Effector memory CD4-positive, alpha-beta T cell (primary cell): ENCODE results near the gene BLTP3A.
"Not testable (repeated sequence)": the region's sequence is repeated elsewhere in the genome, so short reads cannot be mapped to it uniquely, and the experiment has no call there.

Experiments
- DNase-seq, 3 donors: peaks; one replicate each; pipeline ENCODE4 v3.0.0-alpha.2; 2020
- H3K27ac ChIP-seq: 2 replicates; pipeline ENCODE4 v1.7.0; 2013; ENCODE audit warnings: mild to moderate bottlenecking, low read length, moderate library complexity; ENCODE audit not compliant: insufficient read depth, poor library complexity, severe bottlenecking
- H3K27me3 ChIP-seq: replicated peaks from 2 replicates; pipeline ENCODE4 v1.7.0; 2013; ENCODE audit warnings: mild to moderate bottlenecking, low read length; ENCODE audit not compliant: insufficient read depth, control insufficient read depth, poor library complexity, severe bottlenecking
- H3K36me3 ChIP-seq: 2 replicates; pipeline ENCODE4 v1.7.0; 2013; ENCODE audit warnings: mild to moderate bottlenecking, low read length, moderate library complexity; ENCODE audit not compliant: control insufficient read depth, insufficient read depth
- H3K4me1 ChIP-seq: 2 replicates; pipeline ENCODE4 v1.7.0; 2013; ENCODE audit warnings: low read length, mild to moderate bottlenecking; ENCODE audit not compliant: control insufficient read depth, insufficient read depth, poor library complexity, severe bottlenecking
- H3K4me3 ChIP-seq: 2 replicates; pipeline ENCODE4 v1.7.0; 2013; ENCODE audit warnings: low read length, low read depth, mild to moderate bottlenecking; ENCODE audit not compliant: insufficient read depth, poor library complexity, severe bottlenecking
- H3K9me3 ChIP-seq: 2 replicates; pipeline ENCODE4 v1.7.0; 2013; ENCODE audit warnings: mild to moderate bottlenecking, low read length, moderate library complexity; ENCODE audit not compliant: control insufficient read depth

The BLTP3A gene

DNA sequence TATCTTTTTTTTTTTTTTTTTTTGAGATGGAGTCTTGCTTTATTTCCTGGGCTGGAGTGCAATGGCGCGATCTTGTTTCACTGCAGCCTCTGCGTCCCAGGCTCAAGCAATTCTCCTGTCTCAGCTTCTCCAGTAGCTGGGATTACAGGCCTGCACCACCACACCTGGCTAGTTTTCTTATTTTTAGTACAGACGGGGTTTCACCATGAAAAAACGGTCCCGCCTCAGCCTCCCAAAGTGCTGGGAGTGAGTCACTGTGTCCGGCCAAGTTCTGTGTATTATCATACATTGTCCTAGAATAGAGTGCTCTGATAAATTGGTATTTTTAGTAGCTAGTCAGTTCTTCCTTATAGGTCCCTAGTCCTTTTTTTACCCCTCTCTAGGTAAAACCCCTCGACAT lies 31.8 kb upstream of the BLTP3A start:
- H3K36me3 ChIP-seq: peaks cover 35% of the 10 kb centered on the region
- H3K27ac ChIP-seq: no peak overlapping the region
- peaks cover 8% of the 10 kb centered on the region for H3K4me1 ChIP-seq
- H3K9me3 ChIP-seq: no peaks in the 10 kb centered on the region
- DNase-seq: no peak
- H3K27me3 ChIP-seq: no peaks in the 10 kb centered on the region
- no peak overlapping the region for H3K4me3 ChIP-seq

- H3K4me3 ChIP-seq, H3K4me1 ChIP-seq, H3K9me3 ChIP-seq, H3K27me3 ChIP-seq, DNase-seq, H3K27ac ChIP-seq: not testable (repeated sequence)
- peaks cover 46% of the 10 kb centered on the region for H3K36me3 ChIP-seq
Measured at GRCh38 chr6:34761681-34762080, 30.2 kb upstream of the BLTP3A start.

GRCh38 chr6:34768148-34768547 lies 23.7 kb upstream of the BLTP3A start:
- Histone ChIP-seq H3K4me1 (no peaks in the 10 kb centered on the region), H3K36me3 (peaks cover 62% of the 10 kb centered on the region)

DNA sequence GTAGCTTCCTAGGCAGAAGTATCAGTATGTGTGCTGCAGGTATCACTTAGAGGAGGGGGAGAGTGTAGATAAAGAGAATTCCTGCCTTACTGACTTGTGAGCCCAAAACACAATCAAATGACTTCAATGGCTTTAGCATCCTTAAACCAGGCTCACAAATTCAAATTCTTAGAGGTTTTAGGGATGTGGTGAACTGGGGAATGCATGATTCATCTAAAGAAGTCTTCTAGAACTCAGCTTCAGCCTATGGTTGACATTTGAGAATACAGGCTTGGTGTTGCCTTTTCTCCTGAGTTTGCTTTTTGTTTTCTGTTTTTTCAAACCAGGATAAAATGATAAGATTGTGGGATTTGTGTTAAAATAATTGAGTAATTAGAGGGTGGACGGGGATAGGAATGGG lies 20.2 kb upstream of the BLTP3A start:
- H3K4me3 ChIP-seq: no peak overlapping the region
- no peak for DNase-seq
- H3K27me3 ChIP-seq: no peaks in the 10 kb centered on the region
- no peak overlapping the region for H3K27ac ChIP-seq
- peaks cover 58% of the 10 kb centered on the region for H3K36me3 ChIP-seq
- no peaks in the 10 kb centered on the region for H3K4me1 ChIP-seq
- no peaks in the 10 kb centered on the region for H3K9me3 ChIP-seq

More at GRCh38 chr6:34768148-34768547, 23.7 kb upstream of the BLTP3A start:
- Histone ChIP-seq H3K27me3 (no peaks in the 10 kb centered on the region), H3K9me3 (no peaks in the 10 kb centered on the region), H3K4me3 (no peak overlapping the region), H3K27ac (no peak overlapping the region)
- DNase-seq: no peak

- H3K27me3 ChIP-seq: no peaks in the 10 kb centered on the region
- H3K9me3 ChIP-seq: no peaks in the 10 kb centered on the region
- no peak overlapping the region for H3K4me3 ChIP-seq
- peaks cover 46% of the 10 kb centered on the region for H3K36me3 ChIP-seq
- DNase-seq: no peak
- H3K27ac ChIP-seq: no peak overlapping the region
- no peaks in the 10 kb centered on the region for H3K4me1 ChIP-seq
Measured at GRCh38 chr6:34772940-34773339, 18.9 kb upstream of the BLTP3A start.

GRCh38 chr6:34773916-34774315 lies 18.0 kb upstream of the BLTP3A start:
- peaks cover 37% of the 10 kb centered on the region for H3K36me3 ChIP-seq
- no peaks in the 10 kb centered on the region for H3K27me3 ChIP-seq
- H3K9me3 ChIP-seq: no peaks in the 10 kb centered on the region
- no peak for DNase-seq
- no peak overlapping the region for H3K27ac ChIP-seq
- H3K4me1 ChIP-seq: no peaks in the 10 kb centered on the region
- H3K4me3 ChIP-seq: no peak overlapping the region

DNA sequence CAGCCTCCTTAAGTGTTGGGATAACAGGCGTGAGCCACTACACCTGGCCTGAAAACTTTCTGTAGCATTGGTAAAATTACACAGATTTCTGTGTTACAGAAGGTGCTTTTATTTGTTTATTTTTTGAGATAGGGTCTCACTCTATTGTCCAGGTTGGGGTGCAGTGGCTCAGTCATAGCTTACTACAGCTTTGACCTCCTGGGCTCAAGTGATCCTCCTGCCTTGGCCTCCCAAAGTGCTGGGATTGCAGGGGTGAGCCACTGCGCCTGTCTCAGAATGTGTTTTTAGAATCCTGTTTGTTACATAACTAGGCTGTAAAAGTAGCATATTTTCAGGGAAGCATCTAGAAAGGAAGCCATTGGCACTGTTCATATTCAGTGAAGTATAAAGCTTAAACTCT lies 16.9 kb upstream of the BLTP3A start:
- Histone ChIP-seq H3K27me3 (no peaks in the 10 kb centered on the region), H3K36me3 (peaks cover 28% of the 10 kb centered on the region), H3K4me3 (no peak overlapping the region), H3K27ac (no peak overlapping the region), H3K9me3 (no peaks in the 10 kb centered on the region), H3K4me1 (no peaks in the 10 kb centered on the region)
- no peak for DNase-seq

- DNase-seq, H3K36me3 ChIP-seq, H3K9me3 ChIP-seq, H3K27ac ChIP-seq, H3K4me1 ChIP-seq, H3K4me3 ChIP-seq, H3K27me3 ChIP-seq: not testable (repeated sequence)
Measured at GRCh38 chr6:34785375-34785774, 6.5 kb upstream of the BLTP3A start.

DNA sequence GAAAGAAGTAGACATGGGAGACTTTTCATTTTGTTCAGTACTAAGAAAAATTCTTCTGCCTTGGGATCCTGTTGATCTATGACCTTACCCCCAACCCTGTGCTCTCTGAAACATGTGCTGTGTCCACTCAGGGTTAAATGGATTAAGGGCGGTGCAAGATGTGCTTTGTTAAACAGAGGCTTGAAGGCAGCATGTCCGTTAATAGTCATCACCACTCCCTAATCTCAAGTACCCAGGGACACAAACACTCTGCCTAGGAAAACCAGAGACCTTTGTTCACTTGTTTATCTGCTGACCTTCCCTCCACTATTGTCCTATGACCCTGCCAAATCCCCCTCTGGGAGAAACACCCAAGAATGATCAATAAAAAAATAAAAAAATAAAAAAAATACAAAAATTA lies 4.7 kb upstream of the BLTP3A start:
- not testable (repeated sequence) for H3K9me3 ChIP-seq, H3K36me3 ChIP-seq, H3K27me3 ChIP-seq, H3K27ac ChIP-seq, H3K4me1 ChIP-seq, H3K4me3 ChIP-seq, DNase-seq

GRCh38 chr6:34788111-34788510 lies 3.8 kb upstream of the BLTP3A start:
- H3K27ac ChIP-seq: no peak overlapping the region
- no peaks in the 10 kb centered on the region for H3K36me3 ChIP-seq
- no peaks in the 10 kb centered on the region for H3K27me3 ChIP-seq
- H3K9me3 ChIP-seq: no peaks in the 10 kb centered on the region
- H3K4me1 ChIP-seq: peaks cover 8% of the 10 kb centered on the region
- H3K4me3 ChIP-seq: no peak overlapping the region
- no peak for DNase-seq

DNA sequence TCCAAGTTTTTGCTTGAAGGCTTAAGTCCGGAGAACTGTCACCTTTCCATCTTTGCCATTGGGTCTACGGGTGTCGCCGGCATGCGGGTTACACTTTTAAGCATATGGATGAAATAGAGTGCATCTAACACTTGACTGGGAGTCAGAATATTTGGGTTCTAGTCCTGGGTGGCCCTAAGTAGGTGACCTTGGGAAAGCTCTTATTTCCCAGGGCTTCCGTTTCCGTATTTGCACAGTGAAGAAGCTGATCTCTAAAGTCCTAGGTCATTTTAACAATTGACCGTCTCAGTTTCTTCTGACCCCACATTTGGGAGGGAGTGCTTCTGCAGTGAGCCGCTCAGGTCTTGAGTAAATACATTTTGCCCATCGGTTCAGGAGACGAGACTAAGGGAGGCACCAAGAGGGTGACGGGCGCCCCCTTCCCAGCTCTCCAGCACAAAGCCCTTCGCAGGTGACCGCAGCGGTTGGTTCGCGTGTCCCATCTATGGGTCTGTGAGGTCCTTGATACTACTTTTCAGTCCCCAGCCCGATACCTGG lies 651 bp upstream of the BLTP3A start:
- H3K27me3 ChIP-seq: no peaks in the 10 kb centered on the region
- no peak for DNase-seq
- H3K4me3 ChIP-seq: peak overlapping the region; percentile 74
- H3K4me1 ChIP-seq: peaks cover 8% of the 10 kb centered on the region
- H3K27ac ChIP-seq: peak overlapping the region; percentile 46
- H3K36me3 ChIP-seq: no peaks in the 10 kb centered on the region
- H3K9me3 ChIP-seq: no peaks in the 10 kb centered on the region
